Measurements from ENCODE around the gene TNRC6C. TPM values are rescaled to one million over a fixed set of nuclear protein-coding genes. Genes with fewer than 3 reads are reported as not detected.

Gene TNRC6C
- total and polyA plus RNA-seq, 2 of the 13 experiments (the other 11 are each of a cell fraction or from before 2014, with no cell fraction given): 0.66 to 4.9 TPM

GRCh38 chr17:78117027-78117981 lies 158.8 kb downstream of the TNRC6C start (continued):
- TF ChIP-seq CTCF (CRISPR knock-in tag; IDR thresholded peaks at IDR 0.05): peak; percentile 92
- TF ChIP-seq HOXA3 (CRISPR knock-in tag; IDR thresholded peaks at IDR 0.05): peak; percentile 58; the same call in 1 of the 2 replicates
- TF ChIP-seq MEIS2 (CRISPR knock-in tag; IDR thresholded peaks at IDR 0.05): no peak
- no peak; the same call in 1 of the 2 replicates for TF ChIP-seq ZBTB37 (CRISPR knock-in tag; IDR thresholded peaks at IDR 0.05)
- TF ChIP-seq ZNF180 (CRISPR knock-in tag; IDR thresholded peaks at IDR 0.05; ENCODE audit: borderline replicate concordance, low read depth): no peak
- TF ChIP-seq SNAPC2 (CRISPR knock-in tag; IDR thresholded peaks at IDR 0.05): no peak
- TF ChIP-seq THAP8 (CRISPR knock-in tag; IDR thresholded peaks at IDR 0.05; ENCODE audit: borderline replicate concordance): 0 out of 2 replicates have a peak, but pooled peaks have one; percentile 50
- TF ChIP-seq REXO4 (CRISPR knock-in tag; IDR thresholded peaks at IDR 0.05; ENCODE audit: borderline replicate concordance): no peak
- no peak for TF ChIP-seq USF2 (IDR thresholded peaks at IDR 0.05; ENCODE audit: low read depth, low read length)
- no peak for TF ChIP-seq USF2 (CRISPR knock-in tag; IDR thresholded peaks at IDR 0.05; ENCODE audit: borderline replicate concordance)
- TF ChIP-seq ATF6 (CRISPR knock-in tag; conservative IDR thresholded peaks at IDR 0.05): no peak
- TF ChIP-seq GATAD1 (CRISPR knock-in tag; IDR thresholded peaks at IDR 0.05): no peak
- TF ChIP-seq ELK4 (CRISPR knock-in tag; IDR thresholded peaks at IDR 0.05; ENCODE audit: borderline replicate concordance): no peak
- peak; percentile 41; the same call in 1 of the 2 replicates for TF ChIP-seq MEF2D (CRISPR knock-in tag; IDR thresholded peaks at IDR 0.05)
- TF ChIP-seq TOPORS (CRISPR knock-in tag; IDR thresholded peaks at IDR 0.05): no peak
- TF ChIP-seq EED (CRISPR knock-in tag; IDR thresholded peaks at IDR 0.05): no peak
- no peak for TF ChIP-seq ZBTB26 (CRISPR knock-in tag; IDR thresholded peaks at IDR 0.05; ENCODE audit: borderline replicate concordance)
